GM12874 (cell line): Measurements from ENCODE around the gene IRAK4.

Experiments used
- CTCF ChIP-seq: IDR thresholded peaks from 2 replicates; pipeline ENCODE4 v1.5.1; 2011; ENCODE audit warnings: low read depth, mild to moderate bottlenecking, control low read depth, low read length, moderate library complexity; ENCODE audit not compliant: insufficient read depth

The IRAK4 gene

GRCh38 chr12:43805860-43806736 is 47.3 kb downstream of the IRAK4 start, which contains the start of gene TWF1:
Gene TWF1, minus strand, starts transcription at chr12:43806317. Its CDS starts 72 bp downstream, at chr12:43806245.
- TF ChIP-seq CTCF: no peak; the same call in 1 of the 2 replicates

- no peak for TF ChIP-seq CTCF
Observed at GRCh38 chr12:43806737-43807072, 48.0 kb downstream of the IRAK4 start.

- TF ChIP-seq CTCF: no peak
Observed at GRCh38 chr12:43807386-43807785, 48.6 kb downstream of the IRAK4 start.

DNA sequence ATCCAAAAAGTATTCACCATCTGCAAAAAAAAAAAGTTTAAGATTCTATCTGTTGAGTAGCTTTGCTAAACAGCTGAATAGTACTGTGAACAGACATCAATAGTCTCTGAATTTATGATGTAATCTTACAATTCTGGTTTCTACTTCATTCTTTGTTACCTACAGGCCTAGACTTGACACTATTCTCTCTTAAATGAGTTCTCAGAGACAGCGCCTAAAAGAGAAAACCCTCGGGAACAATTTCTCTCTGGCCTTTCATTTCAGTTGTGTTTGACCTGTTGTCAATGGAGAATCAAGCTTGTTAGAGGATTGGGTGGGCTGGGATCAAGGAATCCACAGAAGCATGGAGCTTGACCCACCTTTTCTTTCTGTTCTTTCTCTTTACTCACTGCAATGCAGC is 53.3 kb downstream of the IRAK4 start:
- TF ChIP-seq CTCF: no peak

DNA sequence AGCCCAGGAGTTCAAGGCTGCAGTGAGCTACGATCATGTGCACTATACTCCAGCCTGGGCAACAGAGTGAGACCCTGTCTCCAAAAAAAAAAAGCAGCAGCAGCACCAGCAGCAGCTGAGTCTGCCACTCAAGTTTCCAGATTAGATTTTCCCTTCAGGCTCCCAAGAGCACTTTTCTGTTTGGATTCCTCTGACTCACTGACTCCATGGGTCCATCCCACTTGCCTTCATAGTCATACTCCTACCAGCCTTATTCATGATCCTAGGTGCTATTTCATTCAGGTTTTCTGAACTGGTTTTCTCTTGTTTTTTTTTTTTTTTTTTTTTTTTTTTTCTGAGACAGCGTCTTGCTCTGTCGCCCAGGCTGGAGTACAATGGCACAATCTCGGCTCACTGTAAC is 54.2 kb downstream of the IRAK4 start:
- no peak for TF ChIP-seq CTCF

- TF ChIP-seq CTCF: no peak
Observed at GRCh38 chr12:43815416-43815815, 56.7 kb downstream of the IRAK4 start.

DNA sequence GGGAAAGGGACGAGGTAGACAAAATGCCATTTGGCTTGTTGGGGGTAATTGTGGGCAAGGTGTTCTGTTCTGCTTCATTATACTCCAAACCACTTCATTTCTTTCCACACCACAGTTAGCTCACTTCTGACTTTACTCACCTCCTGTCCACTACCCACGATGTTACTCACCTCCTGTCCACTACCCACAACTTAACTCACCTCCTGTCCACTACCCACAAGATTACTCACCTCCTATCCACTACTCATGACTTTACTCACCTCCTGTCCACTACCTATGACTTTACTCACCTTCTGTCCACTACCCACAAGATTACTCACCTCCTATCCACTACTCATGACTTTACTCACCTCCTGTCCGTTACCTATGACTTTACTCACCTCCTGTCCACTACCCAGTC is 57.4 kb downstream of the IRAK4 start:
- no peak for TF ChIP-seq CTCF
